Head of caudate nucleus (tissue), 42 donors: ENCODE results near the gene ERG28.
"Not testable (repeated sequence)": the region's sequence is repeated elsewhere in the genome, so short reads cannot be mapped to it uniquely, and the experiment has no call there.

ENCODE experiments used
- DNase-seq, 42 donors: peaks; one replicate each; pipeline versions ENCODE4 v3.0.0 to v3.0.0-alpha.2; 2020 to 2021; ENCODE audit warnings: mixed read lengths in 7 of 42
- intact Hi-C: fragments of 100-400 bp; cut with DNase I; formaldehyde crosslinking; loops from one replicate; pipeline ENCODE4 v1.15.0; 2022

Gene ERG28

GRCh38 chr14:75600100-75600499 is 60.6 kb downstream of the ERG28 start:
- DNase-seq, intact Hi-C loops: not testable (repeated sequence)
